ENCODE results near the gene ZWILCH. TPM values are rescaled to one million over a fixed set of nuclear protein-coding genes. Genes with fewer than 3 reads are reported as not detected.
"Not testable (repeated sequence)": the region's sequence is repeated elsewhere in the genome, so short reads cannot be mapped to it uniquely, and the experiment has no call there.

Gene ZWILCH
- polyA plus RNA-seq, 3 donors, result 25.2 to 31.2 (median 28.4) TPM

DNA sequence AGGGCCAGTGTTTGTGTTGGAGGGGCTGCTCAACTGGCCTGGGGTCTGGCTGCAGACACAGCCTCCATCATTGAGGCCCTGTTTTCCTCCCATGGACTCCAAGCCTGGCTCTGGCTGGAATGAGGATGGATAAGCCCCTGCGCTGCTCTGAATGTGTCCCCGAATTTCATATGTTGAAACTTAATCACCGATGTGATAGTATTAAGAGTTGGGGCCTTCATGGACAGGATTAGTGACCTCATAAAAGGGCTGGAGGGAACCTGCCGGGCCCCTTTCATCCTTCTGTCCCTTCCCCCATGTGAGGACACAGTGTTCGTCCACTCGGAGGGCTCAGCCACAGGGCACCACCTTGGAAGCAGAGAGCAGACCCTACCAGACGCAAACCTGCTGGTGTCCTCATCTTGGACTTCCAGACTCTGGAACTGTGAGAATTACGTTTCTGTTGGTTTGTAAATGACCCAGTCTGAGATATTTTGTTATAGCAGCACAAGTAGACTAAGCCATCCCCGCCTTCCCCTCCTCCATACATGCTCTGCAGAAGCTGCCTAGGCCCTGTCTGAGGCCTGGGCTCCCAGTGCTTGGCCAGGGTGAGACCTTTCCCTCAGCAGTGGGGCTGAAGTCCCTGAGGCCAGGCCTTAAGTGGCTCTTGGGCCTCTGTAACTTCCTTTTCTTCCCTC is 64.5 kb downstream of the ZWILCH start:
- DNase-seq (ENCODE audit: extremely low read depth in 1 of 11, low read depth in 9 of 11, low spot score in 4 of 11), result no peak

DNA sequence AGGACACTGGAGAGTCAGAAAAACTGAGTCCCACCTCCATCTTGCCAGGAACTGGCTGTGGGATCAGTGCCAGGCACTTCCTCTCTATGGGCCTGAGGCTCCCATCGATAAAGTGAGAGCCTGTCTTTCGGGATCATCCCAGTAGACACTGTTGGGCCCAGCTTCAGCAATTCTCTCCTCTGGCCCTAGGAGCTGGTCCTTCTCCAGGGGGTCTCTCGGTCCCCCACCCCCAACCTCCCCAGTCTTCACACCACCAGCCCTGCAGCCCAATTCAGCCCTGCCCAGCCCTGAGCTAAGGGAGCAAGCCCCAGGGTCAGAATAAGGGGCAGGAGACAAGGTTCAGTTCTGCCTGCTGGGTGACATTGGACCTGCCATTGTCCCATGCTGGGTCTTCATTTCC is 65.2 kb downstream of the ZWILCH start:
- DNase-seq (ENCODE audit: extremely low read depth in 1 of 11, low read depth in 9 of 11, low spot score in 4 of 11), result no peak

DNA sequence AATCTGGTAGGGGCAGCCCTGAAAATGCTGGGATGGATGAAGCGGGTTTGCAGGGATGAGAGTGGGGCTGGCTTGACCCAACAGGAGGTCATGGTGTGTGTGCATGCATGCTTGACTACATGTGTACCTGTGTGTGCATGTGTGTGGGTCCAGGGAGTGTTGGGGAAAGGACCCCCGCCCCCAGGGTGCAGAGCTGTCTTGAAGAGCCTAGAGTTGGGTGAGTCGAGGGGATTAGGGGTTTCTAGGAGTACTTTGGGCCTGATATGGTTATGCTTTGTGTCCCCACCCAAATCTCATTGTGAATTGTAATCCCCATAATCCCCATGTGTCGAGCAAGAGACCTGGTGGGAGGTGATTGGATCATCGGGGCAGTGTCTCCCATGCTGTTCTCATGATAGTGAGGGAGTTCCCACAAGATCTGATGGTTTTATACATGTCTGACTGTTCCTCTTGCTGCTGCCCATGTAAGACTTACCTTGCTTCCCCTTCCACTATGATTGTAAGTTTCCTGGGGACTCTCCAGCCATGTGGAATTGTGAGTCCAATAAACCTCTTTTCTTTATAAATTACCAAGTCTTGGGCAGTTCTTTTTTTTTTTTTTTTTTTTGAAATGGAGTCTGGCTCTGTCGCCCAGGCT is 65.8 kb downstream of the ZWILCH start:
- no peak for DNase-seq (ENCODE audit: extremely low read depth in 1 of 11, low read depth in 9 of 11, low spot score in 4 of 11)

DNA sequence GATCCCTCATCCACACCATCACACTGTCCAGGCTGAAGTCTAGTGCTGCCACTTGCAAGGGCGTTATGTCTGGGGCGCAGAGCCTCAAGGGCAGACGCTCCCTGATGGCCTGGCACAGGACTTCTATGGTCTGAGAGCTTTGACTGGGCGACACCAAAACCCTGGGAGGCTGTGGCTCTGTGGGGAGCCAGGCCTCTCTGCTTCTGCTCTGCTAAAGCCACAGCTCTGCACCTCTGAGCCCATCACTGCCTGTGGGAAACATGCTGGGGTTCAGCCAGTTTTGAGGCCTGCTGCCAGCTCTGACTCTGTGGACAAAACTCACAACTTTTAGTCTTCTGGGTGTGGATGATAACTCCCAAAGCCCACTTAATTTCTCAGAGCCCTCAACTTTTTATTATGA is 67.0 kb downstream of the ZWILCH start:
- no peak for DNase-seq (ENCODE audit: extremely low read depth in 1 of 11, low read depth in 9 of 11, low spot score in 4 of 11)

- DNase-seq (ENCODE audit: extremely low read depth in 1 of 11, low read depth in 9 of 11, low spot score in 4 of 11), result no peak
Measured at GRCh38 chr15:66573348-66573718, 68.2 kb downstream of the ZWILCH start.

DNA sequence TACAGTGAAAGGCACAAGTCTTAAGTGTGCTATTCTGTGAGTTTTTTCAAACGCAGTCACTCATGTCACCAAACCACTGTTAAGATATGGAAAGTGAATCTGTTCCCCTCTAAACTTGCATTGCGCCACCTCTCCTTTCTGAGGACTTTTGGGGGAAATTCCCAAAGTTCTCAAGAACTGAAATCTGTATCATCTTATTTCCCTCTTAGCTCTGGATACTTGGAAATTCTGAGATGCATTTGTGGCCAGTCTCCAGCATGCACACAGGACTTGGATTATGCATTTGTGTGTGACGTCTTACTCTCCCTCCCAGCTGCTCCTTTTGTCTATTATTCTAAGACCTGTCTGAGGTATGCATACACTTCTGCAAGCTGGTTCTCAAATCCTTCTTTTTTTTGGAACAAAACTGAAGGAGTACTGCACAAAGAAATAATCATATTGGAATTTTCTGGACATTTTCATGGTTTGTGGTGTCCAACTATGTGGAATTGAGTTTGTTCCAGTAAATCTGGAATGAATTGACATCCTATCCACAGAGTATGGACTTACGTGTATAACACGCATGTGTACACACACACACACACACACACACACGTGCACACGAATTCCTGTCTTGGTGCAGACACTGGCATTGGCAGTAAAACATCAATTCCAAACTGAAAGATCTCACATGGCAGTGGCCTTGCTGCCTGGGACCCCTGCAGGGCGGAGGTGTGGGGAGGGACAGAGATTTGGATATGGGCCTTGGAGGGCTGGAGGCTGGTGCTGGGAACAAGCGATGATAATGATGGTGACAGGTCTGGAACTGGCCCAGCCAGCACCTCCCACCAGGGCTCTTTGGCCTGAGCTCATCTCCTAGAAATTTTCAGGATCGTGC is 68.8 kb downstream of the ZWILCH start:
- no peak for DNase-seq (ENCODE audit: extremely low read depth in 1 of 11, low read depth in 9 of 11, low spot score in 4 of 11)

DNA sequence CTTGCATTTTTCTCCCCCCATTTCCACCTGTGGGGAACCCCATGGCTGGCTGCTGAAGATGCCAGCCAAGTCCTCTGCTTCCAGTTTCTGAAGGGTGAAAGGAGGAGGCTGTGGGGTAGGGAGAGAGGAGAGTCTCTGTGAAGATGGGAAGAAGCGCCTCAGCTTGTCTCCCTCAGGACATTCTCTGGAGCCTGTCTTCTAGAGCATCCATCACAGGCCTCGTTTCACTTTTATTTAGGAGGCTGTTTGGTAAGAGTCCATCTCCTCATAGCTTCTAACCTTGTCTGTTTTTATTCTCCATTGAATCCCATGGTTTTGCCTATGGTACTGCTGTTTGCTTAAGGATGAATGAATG is 69.4 kb downstream of the ZWILCH start:
- no peak for DNase-seq (ENCODE audit: extremely low read depth in 1 of 11, low read depth in 9 of 11, low spot score in 4 of 11)

- DNase-seq (ENCODE audit: extremely low read depth in 1 of 11, low read depth in 9 of 11, low spot score in 4 of 11), result peak in 2 of 11 donors; percentile 6 to 8
Measured at GRCh38 chr15:66578286-66578875, 73.3 kb downstream of the ZWILCH start.

DNA sequence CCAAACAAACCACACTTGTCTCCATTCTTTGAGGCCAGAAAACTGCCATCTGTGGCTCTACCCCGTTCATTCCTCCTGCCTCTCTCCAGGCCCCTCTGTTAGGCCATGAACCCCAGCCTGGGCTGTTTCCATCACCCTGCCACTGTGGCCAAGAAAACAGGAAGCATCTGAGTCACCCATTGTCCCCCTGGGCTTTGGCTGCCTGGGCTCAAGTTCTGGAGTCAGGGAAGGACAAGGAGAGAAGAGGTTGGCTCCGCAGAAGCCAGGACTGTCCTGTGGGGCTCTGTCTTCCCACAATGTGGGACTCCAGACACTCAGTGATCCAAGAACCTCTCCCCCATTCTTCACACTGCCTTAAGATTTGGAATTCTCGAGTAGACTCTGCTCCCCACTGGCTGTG is 75.5 kb downstream of the ZWILCH start:
- DNase-seq (ENCODE audit: extremely low read depth in 1 of 11, low read depth in 9 of 11, low spot score in 4 of 11), result no peak

DNA sequence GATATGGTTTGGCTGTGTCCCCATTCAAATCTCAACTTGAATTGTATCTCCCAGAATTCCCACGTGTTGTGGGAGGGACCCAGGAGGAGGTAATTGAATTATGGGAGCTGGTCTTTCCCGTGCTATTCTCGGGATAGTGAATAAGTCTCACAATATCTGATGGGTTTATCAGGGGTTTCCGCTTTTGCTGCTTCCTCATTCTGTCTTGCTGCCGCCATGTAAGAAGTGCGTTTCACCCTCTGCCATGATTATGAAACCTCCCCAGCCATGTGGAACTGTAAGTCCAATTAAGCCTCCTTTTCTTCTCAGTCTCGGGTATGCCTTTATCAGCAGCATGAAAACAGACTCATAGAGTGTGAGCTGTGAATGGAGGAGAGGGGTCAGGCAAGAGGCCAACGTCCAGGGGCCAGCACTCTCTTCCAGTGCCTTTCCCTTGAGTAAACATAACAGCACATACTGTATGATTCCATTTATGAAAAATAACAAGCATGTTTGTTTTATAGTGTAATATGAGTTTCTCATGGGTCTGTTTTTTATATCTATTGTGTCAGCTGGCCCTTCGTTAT is 76.9 kb downstream of the ZWILCH start:
- no peak for DNase-seq (ENCODE audit: extremely low read depth in 1 of 11, low read depth in 9 of 11, low spot score in 4 of 11)

- DNase-seq (ENCODE audit: extremely low read depth in 1 of 11, low read depth in 9 of 11, low spot score in 4 of 11), result no peak
Measured at GRCh38 chr15:66586155-66586976, 81.2 kb downstream of the ZWILCH start.

DNA sequence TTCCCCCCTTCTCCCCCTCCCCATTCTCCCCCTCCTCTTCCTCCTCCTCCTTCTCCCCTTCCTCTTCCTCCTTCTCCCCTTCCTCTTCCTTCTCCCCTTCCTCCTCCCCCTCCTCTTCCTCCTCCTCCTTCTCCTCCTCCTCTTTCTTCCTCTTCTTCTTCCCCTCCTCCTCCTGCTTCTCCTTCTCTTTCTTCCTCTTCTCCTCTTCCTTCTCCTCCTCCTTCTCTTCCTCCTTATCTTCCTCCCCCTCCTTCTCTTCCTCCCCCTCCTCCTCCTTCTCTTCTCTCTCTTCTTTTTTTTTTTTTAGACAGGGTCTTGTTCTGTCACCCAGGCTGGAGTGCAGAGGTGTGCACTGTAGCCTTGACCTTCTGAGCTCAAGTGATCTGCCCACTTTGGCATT is 81.9 kb downstream of the ZWILCH start:
- no peak for DNase-seq (ENCODE audit: extremely low read depth in 1 of 11, low read depth in 9 of 11, low spot score in 4 of 11)

DNA sequence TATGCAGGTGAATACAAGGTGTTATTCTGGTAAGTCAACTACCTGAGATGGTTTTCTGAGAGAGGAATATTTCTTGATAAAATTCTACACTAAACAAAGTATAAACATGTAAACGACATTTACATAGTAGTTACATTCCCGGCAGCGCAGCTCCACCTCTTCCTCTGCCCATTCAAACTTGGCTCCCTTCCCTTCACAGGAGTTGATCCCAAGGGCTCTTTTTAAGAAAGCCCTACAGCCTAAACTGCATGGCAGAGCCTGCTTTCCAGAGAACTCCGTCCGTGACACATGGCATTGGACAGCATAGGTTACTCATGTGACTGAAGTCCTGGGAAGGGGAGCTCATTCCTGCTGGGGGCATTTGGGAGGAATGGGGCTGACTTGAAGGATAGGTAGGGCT is 82.6 kb downstream of the ZWILCH start:
- DNase-seq (ENCODE audit: extremely low read depth in 1 of 11, low read depth in 9 of 11, low spot score in 4 of 11), result no peak

DNA sequence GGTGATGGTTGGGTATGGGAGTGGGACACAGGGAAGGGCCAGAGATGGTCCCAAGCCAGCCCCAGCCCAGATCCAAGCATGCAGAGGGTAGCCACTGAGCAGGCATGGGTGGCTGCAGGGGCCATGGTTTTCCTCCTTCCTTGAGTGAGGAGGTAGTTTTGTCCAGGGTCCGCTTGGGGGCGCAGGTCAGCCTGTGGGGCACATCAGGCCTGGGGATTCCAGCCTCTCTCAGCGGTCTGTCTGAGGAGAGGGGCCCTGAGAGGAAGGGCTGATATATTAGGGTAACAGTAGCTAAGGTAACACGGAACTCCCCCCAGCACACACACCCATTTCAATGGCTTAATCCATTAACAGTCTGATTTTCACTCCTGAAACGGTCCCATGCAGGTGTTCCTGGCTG is 83.4 kb downstream of the ZWILCH start:
- no peak for DNase-seq (ENCODE audit: extremely low read depth in 1 of 11, low read depth in 9 of 11, low spot score in 4 of 11)

- no peak for DNase-seq (ENCODE audit: extremely low read depth in 1 of 11, low read depth in 9 of 11, low spot score in 4 of 11)
Measured at GRCh38 chr15:66588971-66589370, 83.8 kb downstream of the ZWILCH start.

GRCh38 chr15:66589429-66589828 is 84.3 kb downstream of the ZWILCH start:
- not testable (repeated sequence) for DNase-seq (ENCODE audit: extremely low read depth in 1 of 11, low read depth in 9 of 11, low spot score in 4 of 11)

DNA sequence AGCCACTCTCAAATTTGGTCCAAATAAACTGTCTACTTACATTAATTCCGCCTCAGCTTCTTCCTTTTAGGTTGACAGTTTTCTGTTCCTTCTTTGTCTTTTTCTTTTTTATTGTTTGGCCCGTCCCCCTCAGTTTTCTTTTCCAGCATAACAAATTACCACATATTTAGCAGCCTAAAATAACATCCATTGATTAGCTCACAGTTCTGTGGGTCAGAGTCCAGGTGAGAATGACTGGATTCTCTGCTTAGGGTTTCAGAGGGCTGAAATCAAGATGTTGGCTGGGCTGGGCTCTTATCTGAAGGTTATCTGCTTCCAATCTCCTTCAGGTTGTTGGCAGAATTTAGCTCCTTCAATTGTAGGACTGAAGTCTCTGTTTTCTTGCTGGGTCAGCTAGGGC is 85.3 kb downstream of the ZWILCH start:
- DNase-seq (ENCODE audit: extremely low read depth in 1 of 11, low read depth in 9 of 11, low spot score in 4 of 11), result no peak

- DNase-seq (ENCODE audit: extremely low read depth in 1 of 11, low read depth in 9 of 11, low spot score in 4 of 11), result no peak
Measured at GRCh38 chr15:66591322-66591862, 86.3 kb downstream of the ZWILCH start.
